SK-N-SH treated with all-trans-retinoic acid at 6 μM for 48 hours (cell line): ENCODE data around the gene SRF.

Source experiments
- ATAC-seq: fragments of 200-7000 bp; cut with Tn5 transposase; 3 replicates; pipeline ENCODE4 v1.9.1; 2020; ENCODE audit warnings: mild to moderate bottlenecking, moderate library complexity
- BACH2 ChIP-seq: fragments of 250-450 bp; sonication (Bioruptor Pico); IDR thresholded peaks from 2 replicates; pipeline ENCODE4 v1.9.0; 2021; ENCODE audit warnings: mild to moderate bottlenecking, borderline replicate concordance
- CSDC2 ChIP-seq: fragments of 250-450 bp; sonication (Bioruptor Pico); IDR thresholded peaks from 2 replicates; pipeline ENCODE4 v1.5.0; 2020; ENCODE audit warnings: mild to moderate bottlenecking, moderate library complexity
- ESRRG ChIP-seq: fragments of 250-450 bp; sonication (Bioruptor Pico); IDR thresholded peaks from 2 replicates; pipeline ENCODE4 v1.6.1; 2021; ENCODE audit warnings: mild to moderate bottlenecking
- GLIS3 ChIP-seq: fragments of 250-450 bp; sonication (Bioruptor Pico); IDR thresholded peaks from 2 replicates; pipeline ENCODE4 v1.5.0; 2020; ENCODE audit warnings: mild to moderate bottlenecking, moderate library complexity
- ISL1 ChIP-seq: fragments of 250-450 bp; sonication (Bioruptor Pico); IDR thresholded peaks from 2 replicates; pipeline ENCODE4 v2.1.2; 2022; ENCODE audit warnings: mild to moderate bottlenecking, moderate library complexity
- OSR1 ChIP-seq: fragments of 250-450 bp; sonication (Bioruptor Pico); IDR thresholded peaks from 2 replicates; pipeline ENCODE4 v1.8.0; 2022; ENCODE audit warnings: moderate library complexity, mild to moderate bottlenecking, inconsistent platforms
- PATZ1 ChIP-seq: fragments of 250-450 bp; sonication (Bioruptor Pico); IDR thresholded peaks from 2 replicates; pipeline ENCODE4 v1.8.0; 2020; ENCODE audit warnings: mild to moderate bottlenecking, moderate library complexity, borderline replicate concordance
- POU6F1 ChIP-seq: fragments of 250-450 bp; sonication (Bioruptor Pico); IDR thresholded peaks from 2 replicates; pipeline ENCODE4 v1.8.0; 2021; ENCODE audit warnings: low read depth, mild to moderate bottlenecking, moderate library complexity, borderline replicate concordance
- PPARA ChIP-seq: fragments of 250-450 bp; sonication (Bioruptor Pico); IDR thresholded peaks from 2 replicates; pipeline ENCODE4 v1.5.0; 2020; ENCODE audit warnings: mild to moderate bottlenecking, borderline replicate concordance
- RARB ChIP-seq: fragments of 250-450 bp; sonication (Bioruptor Pico); IDR thresholded peaks from 2 replicates; pipeline ENCODE4 v1.8.0; 2021; ENCODE audit warnings: mild to moderate bottlenecking, moderate library complexity
- SNAI2 ChIP-seq: fragments of 250-450 bp; sonication (Bioruptor Pico); IDR thresholded peaks from 2 replicates; pipeline ENCODE4 v1.5.0; 2020; ENCODE audit warnings: mild to moderate bottlenecking, moderate library complexity
- TOX ChIP-seq: fragments of 250-450 bp; sonication (Bioruptor Pico); IDR thresholded peaks from 2 replicates; pipeline ENCODE4 v1.8.0; 2021; ENCODE audit warnings: mild to moderate bottlenecking, moderate library complexity, borderline replicate concordance
- TSHZ2 ChIP-seq: fragments of 250-450 bp; sonication (Bioruptor Pico); IDR thresholded peaks from 2 replicates; pipeline ENCODE4 v1.5.0; 2020; ENCODE audit warnings: mild to moderate bottlenecking, moderate library complexity
- ZC3H10 ChIP-seq: fragments of 250-450 bp; sonication (Bioruptor Pico); IDR thresholded peaks from 2 replicates; pipeline ENCODE4 v1.5.1; 2021; ENCODE audit warnings: mild to moderate bottlenecking, moderate library complexity
- ZFP3 ChIP-seq: fragments of 250-450 bp; sonication (Bioruptor Pico); IDR thresholded peaks from 2 replicates; pipeline ENCODE4 v1.5.0; 2020; ENCODE audit warnings: mild to moderate bottlenecking, moderate library complexity
- ZFP30 ChIP-seq: fragments of 450-650 bp; formaldehyde crosslinking; IDR thresholded peaks from 2 replicates; pipeline ENCODE4 v1.5.0; 2022; ENCODE audit warnings: mild to moderate bottlenecking, moderate library complexity
- ZNF565 ChIP-seq: fragments of 450-650 bp; formaldehyde crosslinking; conservative IDR thresholded peaks from 2 replicates; pipeline ENCODE4 v1.5.0; 2020; ENCODE audit warnings: low read depth, mild to moderate bottlenecking, moderate library complexity
- ZNF70 ChIP-seq: fragments of 450-650 bp; formaldehyde crosslinking; IDR thresholded peaks from 2 replicates; pipeline ENCODE4 v1.5.0; 2020; ENCODE audit warnings: mild to moderate bottlenecking, moderate library complexity
- ZNF8 ChIP-seq: fragments of 450-650 bp; formaldehyde crosslinking; IDR thresholded peaks from 2 replicates; pipeline ENCODE4 v1.5.0; 2020; ENCODE audit warnings: mild to moderate bottlenecking, moderate library complexity

SRF gene

GRCh38 chr6:43170931-43171706 lies at the start of gene SRF:
Gene SRF (plus strand): TSS chr6:43171269. CDS start chr6:43171657, 388 bp downstream.
- peak; percentile 71 for ATAC-seq
- TF ChIP-seq PPARA (CRISPR knock-in tag) (no peak; the same call in 1 of the 2 replicates), CSDC2 (peak; percentile 95), ZFP3 (CRISPR knock-in tag) (peak; percentile 32; the same call in 1 of the 2 replicates), OSR1 (0 out of 2 replicates have a peak, but pooled peaks have one; percentile 18), RARB (CRISPR knock-in tag) (no peak), SNAI2 (CRISPR knock-in tag) (peak; percentile 87; the same call in 1 of the 2 replicates), ZC3H10 (CRISPR knock-in tag) (0 out of 2 replicates have a peak, but pooled peaks have one; percentile 58), TSHZ2 (CRISPR knock-in tag) (peak; percentile 54)

- TF ChIP-seq PPARA (CRISPR knock-in tag) (no peak), TOX (CRISPR knock-in tag) (no peak), POU6F1 (CRISPR knock-in tag) (no peak), ZFP3 (CRISPR knock-in tag) (no peak), ZNF70 (CRISPR knock-in tag) (no peak), SNAI2 (CRISPR knock-in tag) (no peak), TSHZ2 (CRISPR knock-in tag) (no peak), ISL1 (CRISPR knock-in tag) (no peak), ESRRG (no peak), ZNF565 (CRISPR knock-in tag) (no peak), PATZ1 (CRISPR knock-in tag) (no peak), ZNF8 (no peak), ZFP30 (CRISPR knock-in tag) (no peak), GLIS3 (no peak), ZC3H10 (CRISPR knock-in tag) (no peak), OSR1 (no peak)
- no peak for ATAC-seq
Measured at GRCh38 chr6:43122146-43122545, 48.9 kb upstream of the SRF start.

- TF ChIP-seq BACH2 (CRISPR knock-in tag) (no peak; the same call in 1 of the 2 replicates), PPARA (CRISPR knock-in tag) (no peak), PATZ1 (CRISPR knock-in tag) (no peak), RARB (CRISPR knock-in tag) (no peak), ESRRG (no peak), SNAI2 (CRISPR knock-in tag) (no peak)
- no peak for ATAC-seq
Measured at GRCh38 chr6:43123461-43124314, 47.4 kb upstream of the SRF start.
